CD8-positive, alpha-beta memory T cell (primary cell): ENCODE measurements around the gene TSPEAR. TPM values are rescaled to one million over a fixed set of nuclear protein-coding genes. Genes with fewer than 3 reads are reported as not detected.
"Not testable (repeated sequence)": the region's sequence is repeated elsewhere in the genome, so short reads cannot be mapped to it uniquely, and the experiment has no call there.

Experiments
- CTCF ChIA-PET: fragments of 350-600 bp; sonication (Branson Sonifier 250); formaldehyde crosslinking; loops from one replicate; lab custom pipeline; 2021; ENCODE audit warnings: antibody characterized with exemption; lab: Charles Lee
- POLR2A ChIA-PET: fragments of 350-600 bp; sonication (Branson Sonifier 250); formaldehyde crosslinking; loops from one replicate; lab custom pipeline; 2021; ENCODE audit warnings: antibody characterized with exemption; lab: Charles Lee
- DNase-seq, 5 donors: peaks; one replicate each; pipeline versions ENCODE4 v3.0.0 to v3.0.0-alpha.2; 2020 to 2022; ENCODE audit warnings: mixed read lengths in 1 of 5
- H3K27ac ChIP-seq: one replicate; pipeline ENCODE4 v1.7.0; 2013; ENCODE audit warnings: low read depth, mild to moderate bottlenecking, low read length, moderate library complexity
- H3K27me3 ChIP-seq: 2 replicates; pipeline ENCODE4 v1.7.0; 2013; ENCODE audit warnings: low read length, mild to moderate bottlenecking; ENCODE audit not compliant: insufficient read depth, poor library complexity, severe bottlenecking
- H3K36me3 ChIP-seq: 2 replicates; pipeline ENCODE4 v1.7.0; 2013; ENCODE audit warnings: mild to moderate bottlenecking, low read length, moderate library complexity; ENCODE audit not compliant: insufficient read depth
- H3K4me1 ChIP-seq: 2 replicates; pipeline ENCODE4 v1.7.0; 2013; ENCODE audit warnings: mild to moderate bottlenecking, low read length, moderate library complexity; ENCODE audit not compliant: insufficient read depth
- H3K4me3 ChIP-seq: 2 replicates; pipeline ENCODE4 v1.7.0; 2013; ENCODE audit warnings: mild to moderate bottlenecking, low read length
- H3K9me3 ChIP-seq: 2 replicates; pipeline ENCODE4 v1.7.0; 2013; ENCODE audit warnings: mild to moderate bottlenecking, low read length
- H3K27ac Mint-ChIP-seq, 8 donors: one replicate each; pipeline ENCODE4 v1.8.0; 2020 to 2021; ENCODE audit warnings: mixed read lengths in 8 of 8, mild to moderate bottlenecking in 6 of 8, inconsistent platforms in 3 of 8, moderate library complexity in 3 of 8
- H3K27me3 Mint-ChIP-seq, 2 donors: one replicate each; pipeline ENCODE4 v1.8.0; 2020 to 2021; ENCODE audit warnings: mixed read lengths in 2 of 2, mild to moderate bottlenecking in 1 of 2, moderate library complexity in 1 of 2
- H3K36me3 Mint-ChIP-seq, 3 donors: one replicate each; pipeline ENCODE4 v1.8.0; 2020 to 2021; ENCODE audit warnings: mixed read lengths in 3 of 3, inconsistent platforms in 1 of 3, mild to moderate bottlenecking in 1 of 3
- H3K4me1 Mint-ChIP-seq, 3 donors: one replicate each; pipeline ENCODE4 v1.8.0; 2020 to 2021; ENCODE audit warnings: mixed read lengths in 3 of 3, inconsistent platforms in 1 of 3, mild to moderate bottlenecking in 1 of 3
- H3K4me3 Mint-ChIP-seq, 7 donors: one replicate each; pipeline ENCODE4 v1.8.0; 2020 to 2021; ENCODE audit warnings: mixed read lengths in 7 of 7, mild to moderate bottlenecking in 6 of 7, moderate library complexity in 4 of 7, inconsistent platforms in 2 of 7
- H3K9me3 Mint-ChIP-seq, 5 donors: one replicate each; pipeline ENCODE4 v1.8.0; 2020 to 2022; ENCODE audit warnings: mixed read lengths in 5 of 5, mild to moderate bottlenecking in 3 of 5, moderate library complexity in 2 of 5, inconsistent platforms in 1 of 5
- polyA plus RNA-seq: library from polyadenylated mRNA; unstranded; fragments of 300-500 nt; fragmentation: Illumina TruSeq; gene quantifications from one replicate; pipeline ENCODE4 v1.2.3, GENCODE V29; 2021
- total RNA-seq, 2 experiments: library from RNA; stranded (reverse); gene quantifications; one replicate each; pipeline ENCODE4 v1.2.3, GENCODE V29; 2021

The TSPEAR gene
- total and polyA plus RNA-seq, 3 experiments from 2014 or later = 0.05 TPM; not detected in 2

GRCh38 chr21:44600118-44600978 lies 111.0 kb downstream of the TSPEAR start, which contains the start of gene KRTAP10-7:
TSS of gene KRTAP10-7 (plus strand) at chr21:44600597. CDS start at chr21:44600622, 25 bp downstream.
- CTCF ChIA-PET, H3K4me1 ChIP-seq, POLR2A ChIA-PET, H3K27me3 ChIP-seq, H3K4me3 ChIP-seq, H3K4me1 Mint-ChIP-seq, H3K4me3 Mint-ChIP-seq, DNase-seq, H3K9me3 Mint-ChIP-seq, H3K27ac ChIP-seq, H3K9me3 ChIP-seq, H3K36me3 ChIP-seq: not testable (repeated sequence)
- Mint-ChIP-seq H3K27me3 (peaks cover 12 to 15% of the 10 kb centered on the region in 2 donors), H3K36me3 (peaks cover 0 to 12% (median 0%) of the 10 kb centered on the region in 3 donors), H3K27ac (peak within 1 kb of the TSS in 1 of 8 donors; percentile 68)

GRCh38 chr21:44599264-44600029 lies 111.9 kb downstream of the TSPEAR start:
- H3K4me3 Mint-ChIP-seq = no peak overlapping the region
- H3K4me1 Mint-ChIP-seq = peaks cover 2 to 5% (median 4%) of the 10 kb centered on the region in 3 donors
- DNase-seq = no peak
- peaks cover 0 to 9% (median 2%) of the 10 kb centered on the region in 3 donors for H3K36me3 Mint-ChIP-seq
- H3K27me3 Mint-ChIP-seq = peaks cover 7 to 11% of the 10 kb centered on the region in 2 donors
- Histone ChIP-seq H3K4me3 (no peak overlapping the region), H3K4me1 (no peaks in the 10 kb centered on the region), H3K27me3 (no peaks in the 10 kb centered on the region), H3K9me3 (no peaks in the 10 kb centered on the region), H3K36me3 (no peaks in the 10 kb centered on the region), H3K27ac (no peak overlapping the region)
- ChIA-PET POLR2A (no interaction called here), CTCF (no interaction called here)
- H3K9me3 Mint-ChIP-seq = peaks cover 0 to 9% (median 4%) of the 10 kb centered on the region in 5 donors
- H3K27ac Mint-ChIP-seq = no peak overlapping the region

DNA sequence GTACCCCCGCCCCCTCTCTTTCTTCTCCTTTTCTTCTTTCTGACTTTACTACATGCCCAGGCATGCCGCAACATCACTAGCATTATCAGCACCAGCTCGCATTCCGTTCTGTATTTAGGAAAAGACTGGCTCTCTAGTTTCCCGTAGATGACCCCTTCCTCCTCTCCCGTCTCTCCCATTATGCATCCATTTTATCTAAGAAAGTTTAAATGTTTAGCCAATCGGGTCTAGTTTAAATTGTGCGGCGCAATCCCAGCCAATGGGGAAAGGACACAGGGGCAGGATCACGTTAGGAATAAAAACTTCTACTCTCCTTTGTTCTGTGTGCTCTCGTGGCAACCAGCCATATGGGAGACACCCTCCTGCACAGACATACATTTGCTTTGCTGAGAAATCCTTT lies 113.3 kb downstream of the TSPEAR start:
- ChIA-PET POLR2A (no interaction called here), CTCF (no interaction called here)
- H3K4me1 Mint-ChIP-seq = peaks cover 2 to 7% (median 5%) of the 10 kb centered on the region in 3 donors
- no peaks in the 10 kb centered on the region for H3K4me1 ChIP-seq
- no peaks in the 10 kb centered on the region for H3K9me3 ChIP-seq
- DNase-seq = no peak
- no peak overlapping the region for H3K27ac ChIP-seq
- H3K9me3 Mint-ChIP-seq = peaks cover 0 to 9% (median 4%) of the 10 kb centered on the region in 5 donors
- H3K27ac Mint-ChIP-seq = peak overlapping the region in 2 of 8 donors; percentile 43 to 86
- H3K4me3 Mint-ChIP-seq = no peak overlapping the region
- H3K27me3 ChIP-seq = no peaks in the 10 kb centered on the region
- peaks cover 0 to 8% (median 2%) of the 10 kb centered on the region in 3 donors for H3K36me3 Mint-ChIP-seq
- peaks cover 0 to 11% of the 10 kb centered on the region in 2 donors for H3K27me3 Mint-ChIP-seq
- H3K36me3 ChIP-seq = no peaks in the 10 kb centered on the region
- no peak overlapping the region for H3K4me3 ChIP-seq

- Mint-ChIP-seq H3K36me3 (peaks cover 0 to 8% (median 2%) of the 10 kb centered on the region in 3 donors), H3K4me3 (no peak overlapping the region), H3K27ac (peak overlapping the region in 2 of 8 donors; percentile 38 to 84), H3K9me3 (peaks cover 0 to 9% (median 4%) of the 10 kb centered on the region in 5 donors), H3K4me1 (peaks cover 2 to 12% (median 5%) of the 10 kb centered on the region in 3 donors), H3K27me3 (peaks cover 4 to 9% of the 10 kb centered on the region in 2 donors)
- no peak for DNase-seq
- no peak overlapping the region for H3K27ac ChIP-seq
- H3K4me3 ChIP-seq = no peak overlapping the region
- no peaks in the 10 kb centered on the region for H3K4me1 ChIP-seq
- H3K9me3 ChIP-seq = no peaks in the 10 kb centered on the region
- no peaks in the 10 kb centered on the region for H3K27me3 ChIP-seq
- ChIA-PET POLR2A (no interaction called here), CTCF (no interaction called here)
- no peaks in the 10 kb centered on the region for H3K36me3 ChIP-seq
Observed at GRCh38 chr21:44596068-44596725, 115.2 kb downstream of the TSPEAR start.

GRCh38 chr21:44595524-44595923 lies 115.8 kb downstream of the TSPEAR start:
- Histone ChIP-seq H3K4me1 (no peaks in the 10 kb centered on the region), H3K27me3 (no peaks in the 10 kb centered on the region), H3K36me3 (no peaks in the 10 kb centered on the region), H3K9me3 (no peaks in the 10 kb centered on the region), H3K27ac (no peak overlapping the region), H3K4me3 (no peak overlapping the region)
- no peak overlapping the region for H3K4me3 Mint-ChIP-seq
- DNase-seq = no peak
- POLR2A ChIA-PET = no interaction called here
- peaks cover 0 to 8% (median 2%) of the 10 kb centered on the region in 3 donors for H3K36me3 Mint-ChIP-seq
- peaks cover 0 to 9% (median 4%) of the 10 kb centered on the region in 5 donors for H3K9me3 Mint-ChIP-seq
- peaks cover 4 to 8% of the 10 kb centered on the region in 2 donors for H3K27me3 Mint-ChIP-seq
- H3K4me1 Mint-ChIP-seq = peaks cover 2 to 12% (median 5%) of the 10 kb centered on the region in 3 donors
- CTCF ChIA-PET = no interaction called here
- H3K27ac Mint-ChIP-seq = peak overlapping the region in 1 of 8 donors; percentile 60

DNA sequence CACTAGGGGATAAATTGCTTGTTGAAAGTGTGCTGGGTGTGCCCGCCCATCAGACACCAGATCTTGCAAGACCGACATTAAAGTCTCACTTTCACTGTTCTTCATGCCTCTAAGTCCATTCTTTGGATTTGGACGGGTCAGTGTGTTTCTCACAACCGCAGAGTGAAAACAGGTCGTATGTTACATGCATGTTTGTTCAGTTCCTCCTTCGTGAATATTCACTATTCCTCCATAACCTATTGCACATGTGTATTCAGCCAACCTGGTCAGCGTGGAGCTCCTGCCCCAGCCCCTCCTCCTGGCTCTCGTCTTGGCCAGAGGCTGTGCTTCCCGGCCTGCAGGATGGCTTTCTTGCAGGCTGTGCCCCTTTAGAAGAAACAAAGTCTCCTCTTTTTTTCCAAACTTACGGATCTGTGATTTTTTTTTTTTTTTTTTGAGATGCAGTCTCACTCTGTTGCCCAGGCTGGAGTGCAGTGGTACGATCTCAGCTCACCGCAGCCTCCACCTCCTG lies 116.9 kb downstream of the TSPEAR start:
- Mint-ChIP-seq H3K4me1 (peaks cover 2 to 12% (median 5%) of the 10 kb centered on the region in 3 donors), H3K4me3 (no peak overlapping the region), H3K36me3 (peaks cover 0 to 8% (median 2%) of the 10 kb centered on the region in 3 donors), H3K27me3 (peaks cover 4 to 5% of the 10 kb centered on the region in 2 donors), H3K27ac (peak overlapping the region in 1 of 8 donors; percentile 8), H3K9me3 (peaks cover 0 to 9% (median 4%) of the 10 kb centered on the region in 5 donors)
- no peak overlapping the region for H3K4me3 ChIP-seq
- POLR2A ChIA-PET = no interaction called here
- H3K4me1 ChIP-seq = no peaks in the 10 kb centered on the region
- no peak for DNase-seq
- H3K9me3 ChIP-seq = no peaks in the 10 kb centered on the region
- H3K36me3 ChIP-seq = no peaks in the 10 kb centered on the region
- CTCF ChIA-PET = no interaction called here
- H3K27me3 ChIP-seq = no peaks in the 10 kb centered on the region
- peak overlapping the region; percentile 73 for H3K27ac ChIP-seq

GRCh38 chr21:44593598-44594405 lies 117.6 kb downstream of the TSPEAR start:
- H3K27me3 ChIP-seq = no peaks in the 10 kb centered on the region
- no peaks in the 10 kb centered on the region for H3K4me1 ChIP-seq
- ChIA-PET POLR2A (no interaction called here), CTCF (no interaction called here)
- DNase-seq = no peak
- H3K27me3 Mint-ChIP-seq = peaks cover 4 to 9% of the 10 kb centered on the region in 2 donors
- H3K36me3 ChIP-seq = no peaks in the 10 kb centered on the region
- no peak overlapping the region for H3K4me3 Mint-ChIP-seq
- peaks cover 0 to 7% (median 2%) of the 10 kb centered on the region in 3 donors for H3K36me3 Mint-ChIP-seq
- H3K27ac Mint-ChIP-seq = peak overlapping the region in 3 of 8 donors; percentile 38 to 60 (median 52)
- H3K4me1 Mint-ChIP-seq = peaks cover 2 to 12% (median 5%) of the 10 kb centered on the region in 3 donors
- no peaks in the 10 kb centered on the region for H3K9me3 ChIP-seq
- H3K4me3 ChIP-seq = no peak overlapping the region
- peaks cover 0 to 8% (median 2%) of the 10 kb centered on the region in 5 donors for H3K9me3 Mint-ChIP-seq
- peak overlapping the region; percentile 73 for H3K27ac ChIP-seq
